GM18498 (cell line): Measurements from ENCODE around the gene STRBP.

Experiments
- ATAC-seq: cut with Tn5 transposase; IDR thresholded peaks from one replicate; pipeline ENCODE4 v1.9.1; 2021; ENCODE audit warnings: mild to moderate bottlenecking, moderate library complexity; ENCODE audit not compliant: unreplicated experiment

STRBP gene

DNA sequence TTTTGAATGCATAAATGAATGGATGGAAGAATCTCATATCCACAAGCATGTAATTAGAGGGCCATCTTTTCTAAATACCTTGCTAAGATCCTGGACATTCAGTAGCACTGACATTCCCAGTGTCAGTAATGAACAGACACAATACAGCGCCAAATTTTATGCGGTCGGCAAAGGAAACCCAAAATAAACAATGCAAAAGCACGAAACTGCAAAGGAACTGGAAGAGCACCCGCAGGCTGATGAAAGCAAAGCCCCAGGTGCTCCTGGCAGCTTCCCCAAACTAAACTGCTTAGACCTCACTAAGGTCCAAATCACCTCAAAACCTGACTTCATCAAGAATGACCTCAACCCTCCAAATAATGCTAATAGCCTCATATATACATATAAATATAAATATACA is 133.0 kb downstream of the STRBP start:
- no peak for ATAC-seq

DNA sequence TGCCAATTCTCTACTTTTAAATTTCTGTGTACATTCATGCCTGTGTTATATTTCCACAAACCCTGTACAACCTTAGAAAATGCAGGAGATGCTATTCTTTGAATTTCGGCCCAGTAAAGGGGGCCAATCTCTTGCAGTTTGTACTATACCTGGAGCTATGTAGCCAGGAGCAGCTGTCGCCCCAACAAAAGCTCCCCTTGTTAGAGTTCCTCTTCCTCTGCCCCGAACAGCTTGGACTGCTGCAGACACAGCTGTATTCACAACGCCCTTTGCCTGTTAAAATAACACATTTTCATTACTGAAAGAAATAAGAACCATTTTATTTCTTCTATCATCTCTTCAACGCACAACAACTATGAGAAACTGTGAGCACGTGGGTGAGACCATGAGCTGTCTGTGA is 135.7 kb downstream of the STRBP start:
- no peak for ATAC-seq

DNA sequence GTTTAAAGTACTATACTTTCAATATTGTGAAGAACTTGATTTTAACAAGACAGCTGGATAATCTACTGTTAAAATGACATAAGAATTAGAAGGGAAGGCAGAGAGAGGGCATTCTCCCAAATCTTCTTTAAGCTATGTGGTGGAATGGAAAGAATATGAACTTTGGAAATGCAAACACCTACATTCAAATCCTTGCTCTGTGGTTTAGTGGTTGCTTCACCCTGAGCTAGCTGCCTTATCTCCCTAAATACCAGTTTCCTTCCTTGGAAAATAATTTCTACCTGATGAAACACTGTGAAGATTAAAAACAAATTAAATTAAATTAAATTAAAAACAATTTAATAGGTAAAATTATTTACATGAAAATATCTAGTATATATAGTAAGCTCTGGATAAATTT is 136.4 kb downstream of the STRBP start:
- ATAC-seq = no peak

DNA sequence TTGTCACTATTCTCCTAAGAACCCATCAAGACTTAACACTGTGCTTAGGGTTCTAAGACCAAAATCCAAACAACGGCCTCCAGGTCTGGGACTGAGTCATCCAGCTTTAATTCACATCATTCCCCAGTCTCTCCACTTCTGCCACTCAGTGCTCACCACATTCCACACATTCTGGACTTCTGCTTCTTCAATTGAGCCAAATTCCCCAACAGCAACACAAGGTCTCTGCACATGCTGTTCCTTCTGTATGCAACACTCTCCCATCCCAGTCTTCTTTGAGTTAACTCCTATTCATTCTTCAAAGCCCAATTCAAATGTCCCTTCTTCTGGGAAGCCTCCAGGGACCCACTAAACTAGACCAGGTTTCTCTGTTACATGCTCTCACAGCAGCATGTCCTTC is 137.1 kb downstream of the STRBP start:
- ATAC-seq = no peak

DNA sequence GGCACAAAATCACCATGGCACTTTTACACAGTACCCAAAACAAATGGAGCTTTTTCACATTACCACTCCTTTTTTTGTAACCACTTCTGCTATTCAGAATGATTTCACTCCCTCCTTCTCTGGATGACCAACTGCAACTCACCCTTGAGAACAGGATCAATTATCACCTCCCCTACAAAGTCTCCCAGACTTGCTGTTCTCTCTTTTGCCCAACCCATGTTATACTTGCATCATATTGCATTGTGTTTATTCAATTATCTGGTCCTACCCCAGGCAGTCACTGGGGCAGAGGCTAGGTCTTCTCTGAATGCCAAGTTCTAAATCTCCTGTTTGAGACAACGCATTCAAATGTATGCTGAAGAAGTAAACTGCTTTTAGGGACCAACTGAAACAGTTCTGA is 139.0 kb downstream of the STRBP start:
- ATAC-seq = no peak

DNA sequence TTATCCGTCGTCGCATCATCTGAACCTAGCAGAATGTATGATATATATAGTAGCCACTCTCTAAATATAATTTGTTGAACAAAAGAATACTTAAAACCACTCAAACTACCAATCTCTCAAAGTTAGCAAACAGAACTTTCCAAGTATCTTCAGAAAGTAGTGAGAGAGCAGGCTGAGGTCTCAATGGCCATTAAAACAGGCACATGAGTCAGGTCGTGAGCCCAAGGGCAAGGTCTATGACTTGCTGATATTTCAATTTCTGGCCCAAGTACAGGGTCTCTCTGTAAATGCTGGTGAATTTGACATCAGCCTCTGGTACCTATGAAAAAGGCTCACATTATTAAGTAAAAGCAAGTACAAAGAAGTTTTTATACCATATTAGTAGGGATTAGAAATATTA is 139.8 kb downstream of the STRBP start:
- ATAC-seq = no peak

DNA sequence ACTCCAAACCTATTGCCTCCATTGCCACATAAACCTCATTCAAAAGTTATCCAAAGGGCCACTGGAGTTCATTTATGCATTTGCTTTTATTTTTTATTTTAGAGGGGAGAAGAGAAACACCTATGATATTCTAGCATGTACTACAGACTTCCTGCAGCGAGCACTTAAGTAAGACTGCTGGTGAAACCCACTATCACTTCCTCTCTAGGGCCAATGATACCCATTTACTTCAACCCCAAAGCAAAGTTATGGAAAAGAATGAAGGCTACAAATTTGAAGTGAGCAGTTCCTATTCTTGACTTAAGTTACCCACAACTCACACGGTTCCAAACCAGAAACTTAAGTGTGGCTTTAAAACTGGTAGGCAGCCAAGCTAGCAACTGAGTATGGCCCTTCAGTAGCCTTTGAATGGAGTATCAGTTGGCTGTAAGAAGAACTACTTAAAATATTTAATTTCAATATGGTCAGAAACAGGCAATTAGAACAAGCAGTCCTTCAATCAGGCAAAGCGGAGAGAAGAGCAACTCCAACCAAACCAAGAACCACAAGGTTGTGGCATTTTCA is 140.8 kb downstream of the STRBP start:
- ATAC-seq = no peak

DNA sequence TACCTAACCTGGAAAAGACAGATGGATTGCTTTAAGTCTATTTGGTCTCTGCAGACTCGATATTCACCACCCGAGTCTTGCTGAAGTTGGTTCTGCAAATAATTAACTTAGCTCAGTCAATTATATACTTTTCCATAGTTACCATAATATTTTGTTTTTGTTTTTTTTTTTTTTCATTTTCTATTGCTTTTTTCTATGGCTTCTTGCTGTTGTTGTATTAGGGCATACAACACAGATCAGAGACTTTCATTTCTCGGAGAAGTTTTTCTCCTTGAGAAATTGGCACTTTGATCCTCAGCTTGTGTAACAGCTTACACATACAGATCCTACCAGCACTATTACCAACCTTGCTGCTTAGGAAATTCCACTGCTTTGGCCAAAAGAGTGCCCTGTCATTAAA is 146.9 kb downstream of the STRBP start:
- no peak for ATAC-seq

DNA sequence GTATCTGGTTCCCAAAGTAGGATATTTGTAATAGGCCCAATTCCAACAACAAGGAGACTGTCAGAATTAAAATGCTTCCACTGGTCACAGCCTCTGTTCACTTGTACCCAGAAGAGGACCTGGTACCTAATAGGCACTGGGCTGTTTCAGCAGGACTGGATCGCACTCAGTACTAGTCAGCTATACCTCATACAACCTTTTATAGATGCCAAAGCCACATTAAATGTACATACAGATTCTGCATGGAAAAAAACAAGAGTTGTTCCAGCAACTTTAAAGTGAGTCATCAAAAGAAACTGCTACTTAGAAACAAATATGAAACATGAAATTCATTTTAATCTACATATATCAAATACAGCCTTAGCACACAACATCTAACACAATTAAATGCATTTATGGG is 147.4 kb downstream of the STRBP start:
- ATAC-seq = no peak

DNA sequence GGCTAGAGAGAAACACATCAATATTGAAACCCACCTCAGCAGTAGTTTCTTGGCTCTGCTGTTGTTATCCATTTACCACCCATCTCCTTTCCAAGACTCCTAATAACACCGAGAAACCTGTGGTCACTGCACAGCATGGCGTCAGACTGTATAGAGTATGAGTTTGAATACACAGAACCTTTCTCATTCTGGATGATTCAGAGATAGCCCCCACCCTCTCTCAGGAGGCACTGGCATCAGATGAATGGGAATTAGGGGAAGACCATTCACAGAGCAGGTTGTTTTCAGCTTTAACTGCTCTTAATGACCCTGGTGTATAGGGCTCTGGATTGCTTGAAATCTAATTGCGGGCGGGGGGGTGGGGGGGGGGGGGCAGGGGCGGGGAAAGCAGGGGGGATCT is 148.3 kb downstream of the STRBP start:
- no peak for ATAC-seq

DNA sequence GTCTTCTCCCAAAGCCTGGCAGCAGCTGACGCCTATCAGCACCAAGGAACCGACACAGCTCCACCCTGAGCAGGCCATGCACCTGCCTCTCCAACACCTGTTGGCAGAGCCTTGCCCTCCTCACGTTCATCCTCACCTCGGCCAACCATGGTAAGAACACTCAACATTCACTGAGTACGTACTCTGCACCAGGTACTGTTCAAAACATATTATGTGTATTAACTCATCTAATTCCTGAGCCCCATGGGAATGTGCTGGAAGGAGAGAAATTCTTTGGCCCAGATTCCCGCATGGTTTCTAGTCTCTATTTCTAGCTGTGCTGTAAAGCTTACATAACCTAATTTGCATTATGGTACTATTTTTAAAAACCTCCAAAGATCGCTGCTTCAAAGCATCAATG is 148.8 kb downstream of the STRBP start:
- no peak for ATAC-seq

DNA sequence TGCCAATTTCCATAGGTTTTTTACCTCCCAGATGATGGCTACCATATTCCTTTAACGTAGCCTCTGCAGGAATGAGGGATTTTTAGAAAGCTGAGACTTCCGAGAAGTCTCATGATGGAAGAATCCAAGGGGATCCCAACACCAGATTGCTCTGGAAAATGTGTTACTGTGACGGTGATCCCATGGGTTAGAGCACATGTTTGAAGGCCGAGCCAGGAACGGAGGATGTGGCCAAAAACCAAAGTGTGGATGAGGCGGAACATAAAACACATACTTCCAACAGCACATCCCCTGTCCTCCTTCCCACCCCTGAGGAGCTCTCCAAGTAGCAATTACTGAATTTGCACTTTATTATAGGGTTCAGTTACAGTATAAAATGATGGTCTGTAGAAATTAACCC is 152.3 kb downstream of the STRBP start:
- ATAC-seq = no peak

DNA sequence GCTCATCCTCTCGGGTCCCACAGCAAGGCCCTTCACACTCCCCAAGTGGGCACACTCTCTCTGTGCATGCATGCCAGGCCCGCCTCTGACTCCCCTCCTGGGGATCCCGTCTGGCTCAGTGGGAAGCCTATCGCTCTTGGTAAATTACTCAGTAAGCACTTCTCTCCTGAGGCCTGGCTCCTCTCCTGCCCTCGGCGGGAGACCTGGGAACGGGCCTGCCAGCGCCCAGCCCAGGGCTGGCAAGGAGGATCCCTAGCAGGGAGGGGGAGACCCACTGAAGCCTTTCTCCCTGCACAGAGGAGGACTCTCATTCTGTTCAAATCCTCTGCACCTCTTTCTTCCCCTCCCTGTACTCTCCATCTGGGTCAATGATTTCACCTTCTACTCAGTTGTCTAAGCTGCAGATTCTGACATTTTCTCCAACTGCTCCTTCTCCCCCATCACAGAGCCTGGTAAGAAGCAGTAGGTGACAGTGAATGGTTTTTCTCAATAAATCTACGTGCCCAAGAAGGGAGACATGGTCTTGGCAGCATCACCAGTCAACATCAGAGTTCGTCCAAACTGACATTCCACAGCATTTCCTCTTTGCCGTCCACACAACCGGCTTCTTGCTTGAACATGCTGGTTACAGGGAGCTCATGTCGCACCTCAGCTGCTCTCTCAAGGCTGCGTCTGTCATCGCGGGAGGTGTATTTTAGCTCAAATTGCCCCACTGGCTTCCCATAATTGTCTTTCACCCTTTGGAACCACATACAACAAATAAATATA is 153.1 kb downstream of the STRBP start:
- ATAC-seq = no peak

DNA sequence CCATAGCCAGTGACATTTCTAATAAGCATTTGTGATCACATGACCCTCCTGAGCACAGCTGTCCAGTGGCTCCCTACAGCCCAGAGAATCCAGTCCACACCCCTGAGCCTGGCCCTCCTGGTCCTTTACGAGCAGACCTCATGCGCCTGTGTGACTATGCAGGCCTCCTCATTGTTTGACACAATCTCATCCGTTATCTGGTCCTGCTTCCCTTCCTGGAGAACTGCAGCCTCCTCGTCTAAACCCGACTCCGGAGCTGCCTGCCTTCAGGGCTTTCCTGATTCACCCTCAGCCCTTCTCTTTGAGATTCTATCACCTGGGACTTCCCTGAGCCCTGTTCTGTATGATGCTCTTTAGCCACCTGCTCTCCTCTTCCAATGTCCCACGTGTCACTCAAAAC is 155.2 kb downstream of the STRBP start:
- no peak for ATAC-seq

DNA sequence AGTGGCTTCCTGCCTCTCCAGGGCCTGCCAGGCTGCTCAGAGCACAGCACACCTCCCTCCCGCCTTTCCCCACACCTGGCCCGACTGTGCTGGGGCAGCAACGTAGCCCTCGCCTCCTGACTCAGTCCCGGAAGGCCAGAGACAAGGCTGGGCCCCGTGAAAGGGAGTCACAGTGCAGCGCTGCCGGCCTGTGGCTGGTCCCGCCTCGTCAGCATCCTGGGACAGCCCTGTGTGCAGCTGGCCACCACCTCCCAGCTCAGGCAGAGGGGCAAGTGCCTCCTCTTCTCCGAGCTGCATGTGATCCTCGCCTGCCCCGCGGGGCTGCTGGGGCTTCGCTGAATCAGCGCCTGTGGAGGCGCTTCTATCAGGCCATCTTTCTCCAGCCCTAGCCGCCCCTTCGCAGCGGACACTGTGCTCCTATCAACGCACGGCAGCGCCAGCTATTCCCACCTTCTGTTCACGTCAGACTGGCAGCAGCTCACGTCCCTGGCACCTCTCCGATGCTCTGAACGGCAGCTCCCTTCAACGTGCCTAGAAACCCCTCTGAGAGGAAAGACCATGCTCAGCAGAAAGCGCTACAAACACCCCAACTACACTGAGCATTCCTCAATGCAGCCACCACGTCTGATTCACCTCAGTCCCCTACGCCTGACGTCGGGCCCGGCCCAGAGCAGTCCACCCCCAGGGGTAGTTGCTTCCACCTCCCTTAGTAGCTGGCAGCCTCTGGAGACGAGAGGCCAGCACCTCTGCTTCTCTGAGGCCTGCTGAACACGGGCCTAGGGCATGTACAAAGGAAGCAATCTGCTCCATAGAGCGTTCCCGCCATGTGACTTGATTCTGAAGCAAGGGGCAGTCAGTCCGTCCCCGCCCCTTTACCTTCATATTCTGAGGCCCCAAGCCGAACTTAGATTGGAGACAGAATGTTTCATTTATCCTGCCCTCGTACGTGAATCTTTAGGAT is 156.1 kb downstream of the STRBP start:
- no peak for ATAC-seq

DNA sequence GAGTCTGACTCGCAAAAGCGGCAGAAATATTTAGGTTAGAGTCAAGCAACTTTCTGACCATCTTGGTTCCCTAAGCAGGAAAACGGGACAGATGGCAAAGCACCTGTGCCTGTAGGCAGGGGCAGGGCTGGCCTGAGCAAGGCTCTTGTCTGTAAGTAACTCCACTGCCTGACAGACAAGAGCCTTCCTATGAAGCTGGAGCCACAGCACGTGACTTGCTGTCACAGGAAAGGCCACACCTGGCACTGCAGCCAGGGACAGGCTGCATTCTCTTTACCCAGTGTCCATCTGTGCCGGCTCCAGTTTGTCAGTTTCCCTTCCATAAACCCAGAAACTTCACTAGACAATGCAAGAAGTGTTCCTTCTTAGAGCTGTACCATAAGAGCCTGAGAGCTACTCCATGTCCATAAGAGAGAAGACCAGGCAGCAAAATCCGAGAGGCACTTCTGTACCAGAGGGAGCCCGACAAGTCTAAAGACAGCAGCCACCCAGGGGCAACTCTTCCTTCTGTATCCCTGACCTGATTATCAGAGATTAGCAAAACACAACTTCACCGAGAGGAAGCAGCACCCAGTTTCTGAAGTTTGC is 156.9 kb downstream of the STRBP start:
- no peak for ATAC-seq

DNA sequence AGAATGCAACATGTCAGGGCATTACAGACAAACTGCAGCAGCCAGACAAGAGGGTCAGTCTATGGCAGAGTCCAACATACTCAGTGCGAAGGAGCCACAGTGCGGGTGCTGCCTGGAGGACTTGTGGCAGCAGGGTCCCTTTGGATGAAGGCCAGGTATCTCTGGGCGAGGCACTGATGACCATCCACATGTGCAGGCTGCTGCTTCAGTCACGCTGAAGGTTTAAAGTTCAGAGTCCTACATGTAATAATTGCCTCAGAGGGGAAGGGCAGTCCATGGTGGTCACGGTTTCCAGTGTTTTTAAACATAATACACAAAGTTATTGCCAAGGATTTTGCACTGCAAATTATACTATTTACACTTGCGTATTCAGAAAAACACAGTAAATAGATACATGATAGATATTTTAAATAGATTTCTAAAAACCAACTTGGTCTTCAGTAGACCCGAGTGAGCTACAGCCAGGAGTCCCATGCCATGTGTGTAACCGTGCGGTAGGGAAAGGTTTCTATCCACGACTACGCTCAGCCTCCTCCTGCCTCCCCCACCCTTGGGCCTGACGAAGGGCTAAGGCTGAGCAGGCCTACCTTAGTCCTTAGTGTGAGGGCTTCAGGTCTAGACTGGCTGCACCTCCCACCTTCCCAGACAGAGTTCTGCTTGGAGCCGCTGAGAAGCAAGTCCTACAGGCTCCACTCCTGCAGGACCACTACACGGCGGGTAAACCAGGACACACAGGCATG is 158.7 kb downstream of the STRBP start:
- no peak for ATAC-seq

DNA sequence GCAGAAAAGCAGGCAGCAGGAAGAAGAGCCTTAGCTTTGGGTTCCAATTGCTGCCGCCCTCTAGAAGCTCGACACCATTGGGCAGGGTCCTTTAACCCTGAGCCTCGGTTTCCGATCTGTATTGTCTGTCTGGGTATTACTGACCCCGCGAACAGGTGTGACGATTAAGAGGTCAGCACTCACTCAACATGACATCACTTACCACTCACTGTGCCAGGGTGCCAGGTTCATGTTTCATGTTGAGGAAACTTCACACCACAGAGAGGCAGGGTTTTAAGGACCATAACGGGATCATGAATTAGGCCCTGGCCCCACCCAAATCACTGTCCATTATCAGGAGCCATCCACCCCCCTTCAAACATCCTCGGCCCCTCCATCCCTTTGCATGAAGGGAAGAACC is 159.4 kb downstream of the STRBP start:
- no peak for ATAC-seq

DNA sequence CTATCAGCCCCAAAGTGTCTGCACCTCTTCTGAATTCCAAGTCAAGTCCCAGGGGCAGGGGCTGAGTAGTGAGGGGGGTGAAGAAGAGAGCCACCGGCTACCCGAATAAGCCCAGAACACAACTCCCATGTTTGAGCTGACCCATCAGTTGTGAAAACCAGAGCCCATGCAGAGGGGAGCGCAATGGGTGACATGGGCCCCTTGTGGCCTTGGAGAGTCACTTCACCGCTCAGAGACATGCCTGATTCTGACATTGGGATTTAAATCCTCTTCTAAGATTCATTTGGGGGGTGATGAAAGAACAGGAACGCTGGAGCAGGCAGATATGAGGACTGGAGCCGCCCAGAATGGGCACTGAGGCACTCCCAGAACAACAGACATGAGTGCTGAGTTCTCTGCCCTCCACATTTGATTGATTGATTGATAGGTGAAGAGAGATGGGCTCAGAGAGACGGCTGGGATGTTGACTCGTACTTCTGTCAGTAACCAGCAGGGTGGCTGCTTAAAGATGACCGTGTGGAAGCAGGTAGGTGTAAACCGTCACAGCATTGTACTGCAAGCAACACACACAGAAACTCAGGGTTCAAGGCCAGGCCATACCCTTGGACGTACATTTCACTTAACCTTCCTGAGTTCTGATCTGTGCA is 160.6 kb downstream of the STRBP start:
- no peak for ATAC-seq

DNA sequence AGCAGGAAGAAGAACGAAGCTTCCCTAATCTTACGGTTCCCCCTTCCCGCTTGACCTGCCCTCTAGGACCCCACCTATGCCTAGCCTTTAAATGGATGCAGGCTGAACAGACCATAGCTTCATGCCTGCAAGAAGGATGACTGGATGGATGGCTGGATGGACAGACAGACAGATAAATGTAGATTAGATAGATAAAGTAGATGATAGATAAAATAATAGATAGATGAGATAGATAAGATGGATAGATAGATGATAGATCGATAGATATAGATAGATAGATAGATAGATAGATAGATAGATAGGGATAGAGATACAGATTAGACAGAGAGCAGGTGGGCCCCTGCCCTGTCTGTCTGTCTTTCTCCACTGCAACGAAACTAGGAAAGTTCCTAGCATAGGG is 162.9 kb downstream of the STRBP start:
- no peak for ATAC-seq
